GM21717 (cell line): ENCODE results near the gene MYO1D.

Experiments
- ATAC-seq: cut with Tn5 transposase; IDR thresholded peaks from one replicate; pipeline ENCODE4 v1.9.1; 2021; ENCODE audit warnings: mild to moderate bottlenecking, moderate library complexity; ENCODE audit not compliant: unreplicated experiment

Gene MYO1D

DNA sequence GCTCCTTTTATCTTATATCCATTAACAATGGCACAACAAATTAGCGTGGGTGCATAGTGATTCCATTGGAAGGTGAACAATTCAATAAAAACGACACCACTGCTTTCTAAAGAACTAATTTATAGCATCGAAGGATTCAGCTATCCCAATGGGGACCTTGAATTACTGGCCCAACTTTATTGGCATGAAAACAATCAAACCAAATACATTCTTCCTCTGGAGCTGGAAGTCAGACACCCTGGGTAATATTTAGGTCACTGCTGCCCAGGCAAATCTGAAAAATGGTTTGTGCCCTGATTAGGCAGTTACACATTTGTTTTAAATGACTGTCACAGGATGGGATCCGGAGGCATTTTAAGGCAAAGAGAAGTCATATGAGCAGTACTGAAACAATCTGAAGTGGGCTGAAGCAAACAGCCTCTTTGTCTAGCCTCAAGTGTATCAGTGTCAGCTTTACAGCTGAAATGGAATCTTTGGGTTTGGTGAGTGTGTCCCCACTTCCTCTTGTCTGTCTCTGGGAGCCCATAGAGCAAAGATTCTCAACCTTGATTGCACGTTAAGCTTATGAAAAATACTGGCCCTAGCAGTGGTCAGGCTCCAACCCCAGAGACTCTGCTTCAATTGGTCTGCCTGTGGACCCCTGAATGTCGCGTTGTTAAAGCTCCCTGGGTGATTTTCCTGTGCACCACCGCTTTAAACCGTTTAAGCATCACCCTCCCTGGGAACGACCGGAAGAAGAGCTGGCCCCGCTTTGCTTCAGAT lies 359.8 kb downstream of the MYO1D start:
- no peak for ATAC-seq

- ATAC-seq = no peak
Measured at GRCh38 chr17:32516450-32516849, 360.5 kb downstream of the MYO1D start.

- no peak for ATAC-seq
Measured at GRCh38 chr17:32515677-32516383, 361.1 kb downstream of the MYO1D start.

DNA sequence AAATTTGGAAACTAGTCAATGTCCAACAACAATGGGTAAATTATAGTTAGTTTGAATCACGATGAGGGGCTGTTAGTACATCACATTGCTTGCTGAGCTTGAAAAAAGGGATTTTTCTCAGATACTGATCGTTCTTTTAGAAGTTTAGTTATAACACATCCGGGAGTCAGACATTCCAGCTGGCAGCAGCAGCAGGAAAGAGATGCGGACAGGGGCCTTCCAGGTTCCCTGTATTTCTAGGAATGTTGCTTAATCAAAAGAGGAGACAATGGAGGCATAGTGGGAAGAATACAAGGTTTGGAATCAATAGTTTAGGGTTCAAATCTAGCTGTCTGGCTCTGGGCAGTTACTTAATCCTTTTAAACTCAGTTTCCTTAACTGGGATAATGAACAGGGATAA lies 362.3 kb downstream of the MYO1D start:
- ATAC-seq = no peak

GRCh38 chr17:32513579-32513978 lies 363.3 kb downstream of the MYO1D start:
- no peak for ATAC-seq

GRCh38 chr17:32512328-32512727 lies 364.6 kb downstream of the MYO1D start:
- ATAC-seq = no peak

GRCh38 chr17:32510466-32510865 lies 366.5 kb downstream of the MYO1D start:
- ATAC-seq = no peak

- no peak for ATAC-seq
Measured at GRCh38 chr17:32508926-32509325, 368.0 kb downstream of the MYO1D start.

- ATAC-seq = no peak
Measured at GRCh38 chr17:32504166-32504990, 372.5 kb downstream of the MYO1D start.

- peak; percentile 77 for ATAC-seq
Measured at GRCh38 chr17:32503251-32504165, 373.4 kb downstream of the MYO1D start.

- ATAC-seq = no peak
Measured at GRCh38 chr17:32502710-32503109, 374.2 kb downstream of the MYO1D start.

- no peak for ATAC-seq
Measured at GRCh38 chr17:32502013-32502412, 374.9 kb downstream of the MYO1D start.

GRCh38 chr17:32498391-32498790 lies 378.5 kb downstream of the MYO1D start:
- no peak for ATAC-seq

GRCh38 chr17:32497431-32498205 lies 379.3 kb downstream of the MYO1D start:
- ATAC-seq = no peak

DNA sequence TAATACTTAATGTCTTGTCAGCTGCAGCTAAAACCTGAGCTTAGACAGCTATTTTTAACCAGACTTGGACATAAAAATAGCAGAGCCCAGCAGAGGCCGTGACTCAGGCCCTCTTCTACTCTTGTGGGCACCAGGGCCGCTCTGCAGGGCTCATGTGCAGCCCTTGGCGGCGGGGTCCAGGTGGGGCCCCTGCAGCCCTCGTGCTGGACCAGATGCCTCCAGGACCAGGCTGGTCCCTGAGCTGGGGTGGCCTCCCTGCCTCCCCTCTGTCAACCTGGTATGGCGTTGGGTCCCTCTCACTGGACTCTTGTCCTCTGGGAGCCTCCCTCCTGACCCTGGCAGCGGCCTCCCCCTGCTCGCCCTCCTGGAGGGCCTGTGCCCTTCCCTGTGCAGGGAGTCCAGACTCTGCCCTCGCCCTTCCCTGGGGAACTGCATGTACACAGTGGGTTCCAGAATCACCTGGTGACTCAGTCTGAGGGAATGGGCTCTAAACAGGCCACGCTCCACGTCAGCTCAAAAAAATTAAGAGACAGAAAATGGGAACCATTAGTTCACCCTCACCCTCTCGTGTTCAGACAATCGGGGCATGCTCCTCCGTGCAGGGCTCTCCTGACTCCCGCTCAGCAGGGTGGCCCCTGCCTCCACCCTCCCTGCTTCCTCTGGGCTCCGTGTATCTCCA lies 380.4 kb downstream of the MYO1D start:
- ATAC-seq = no peak

DNA sequence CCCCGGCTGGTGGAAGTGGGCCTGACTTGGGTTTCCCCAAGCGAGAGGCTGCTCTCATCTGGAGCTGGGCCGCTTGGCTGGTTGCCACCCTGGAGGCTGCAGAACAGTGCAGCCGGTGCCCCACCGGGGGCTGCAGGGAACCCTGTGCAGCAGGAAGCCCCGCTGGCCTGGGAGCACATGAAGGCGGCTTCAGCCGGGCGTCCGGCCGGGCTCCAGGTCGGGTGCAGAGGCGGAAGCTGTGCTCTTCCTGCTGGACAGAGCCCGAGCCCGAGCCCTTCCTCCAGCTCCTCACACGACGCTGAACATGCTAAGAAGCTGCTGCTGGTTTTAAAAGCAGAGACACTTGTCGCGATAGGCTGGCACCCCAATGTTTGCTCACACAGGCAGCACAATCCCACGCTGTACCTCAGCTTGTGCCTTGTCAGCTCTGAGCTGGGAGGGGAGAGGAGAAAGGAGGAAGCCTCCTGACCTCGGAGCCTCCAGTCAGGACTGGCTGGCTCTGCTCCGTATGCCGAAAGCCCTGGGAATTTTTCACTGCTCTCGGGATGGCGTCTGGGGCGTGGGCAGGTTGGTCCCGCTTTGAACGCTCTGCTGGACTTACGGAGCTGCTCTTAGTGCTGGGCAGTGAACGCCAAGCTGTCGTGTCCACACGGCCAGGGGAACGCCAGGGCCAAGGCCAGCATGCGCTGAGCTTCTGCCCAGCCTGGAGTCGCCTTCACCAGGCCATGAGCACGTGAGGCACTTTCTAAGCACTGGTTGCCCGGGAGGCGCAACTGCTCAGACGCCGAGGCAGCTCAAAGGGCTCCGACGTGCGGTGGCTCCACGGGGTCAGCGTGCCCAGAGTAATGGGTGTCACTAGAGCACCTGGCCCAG lies 381.3 kb downstream of the MYO1D start:
- ATAC-seq = no peak

GRCh38 chr17:32494621-32495358 lies 382.1 kb downstream of the MYO1D start:
- no peak for ATAC-seq
